Cardiac muscle cell (in vitro differentiated cells and primary cell): ENCODE measurements around the gene DCLK1. TPM values are rescaled to one million over a fixed set of nuclear protein-coding genes. Genes with fewer than 3 reads are reported as not detected.

Source experiments
- DNase-seq, 2 donors: peaks; one replicate each; pipeline versions ENCODE4 v3.0.0 to v3.0.0-alpha.2; 2010 to 2017; ENCODE audit warnings: low read depth in 1 of 2, low spot score in 1 of 2
- H3K27ac ChIP-seq: fragments of 200-600 bp; sonication (generic); 2 replicates; pipeline ENCODE4 v1.5.1; 2016
- H3K27me3 ChIP-seq: fragments of 200-600 bp; sonication (generic); 2 replicates; pipeline ENCODE4 v1.6.0; 2016; ENCODE audit warnings: control low read depth
- H3K36me3 ChIP-seq: fragments of 200-600 bp; sonication (generic); 2 replicates; pipeline ENCODE4 v1.5.1; 2016; ENCODE audit warnings: control low read depth
- H3K4me1 ChIP-seq: fragments of 200-600 bp; sonication (generic); 2 replicates; pipeline ENCODE4 v1.8.1; 2017; ENCODE audit warnings: low read depth, mild to moderate bottlenecking, mixed run types
- H3K4me3 ChIP-seq: fragments of 200-600 bp; sonication (generic); 2 replicates; pipeline ENCODE4 v1.5.1; 2016; ENCODE audit warnings: mild to moderate bottlenecking
- H3K9me3 ChIP-seq: fragments of 200-600 bp; sonication (generic); 2 replicates; pipeline ENCODE4 v1.5.1; 2017; ENCODE audit warnings: low read depth, mild to moderate bottlenecking, control low read depth
- CTCF ChIP-seq: IDR thresholded peaks from 2 replicates; pipeline ENCODE4 v1.5.1; 2012; ENCODE audit warnings: low read depth, mild to moderate bottlenecking, low read length
- polyA plus RNA-seq: library from polyadenylated mRNA; unstranded; fragments of >200 nt; fragmentation: Nextera tagmentation; extraction: Ambion mirVana; gene quantifications from 2 replicates; pipeline ENCODE4 v1.2.1, GENCODE V29; 2016
- total RNA-seq: library from RNA; depleted of rRNA; stranded (reverse); fragments of >200 nt; gene quantifications from 2 replicates; pipeline ENCODE4 v1.2.3, GENCODE V29; 2016

Gene DCLK1
- total and polyA plus RNA-seq, 2 experiments from 2014 or later, result 0.09 TPM; not detected in 1

GRCh38 chr13:35763782-35764123 lies 367.4 kb downstream of the DCLK1 start:
- no peak for TF ChIP-seq CTCF
- no peaks in the 10 kb centered on the region for H3K9me3 ChIP-seq
- no peak overlapping the region for H3K4me3 ChIP-seq
- H3K36me3 ChIP-seq, result no peaks in the 10 kb centered on the region
- no peaks in the 10 kb centered on the region for H3K4me1 ChIP-seq
- no peak for DNase-seq
- H3K27me3 ChIP-seq, result no peaks in the 10 kb centered on the region
- no peak overlapping the region for H3K27ac ChIP-seq

- TF ChIP-seq CTCF, result no peak
- DNase-seq, result no peak
- no peak overlapping the region for H3K4me3 ChIP-seq
- no peaks in the 10 kb centered on the region for H3K4me1 ChIP-seq
- no peaks in the 10 kb centered on the region for H3K27me3 ChIP-seq
- no peaks in the 10 kb centered on the region for H3K36me3 ChIP-seq
- no peak overlapping the region for H3K27ac ChIP-seq
- no peaks in the 10 kb centered on the region for H3K9me3 ChIP-seq
Measured at GRCh38 chr13:35763060-35763781, 368.0 kb downstream of the DCLK1 start.

- H3K27me3 ChIP-seq, result no peaks in the 10 kb centered on the region
- no peaks in the 10 kb centered on the region for H3K4me1 ChIP-seq
- H3K4me3 ChIP-seq, result no peak overlapping the region
- no peak overlapping the region for H3K27ac ChIP-seq
- DNase-seq, result no peak
- H3K9me3 ChIP-seq, result no peaks in the 10 kb centered on the region
- no peaks in the 10 kb centered on the region for H3K36me3 ChIP-seq
- no peak for TF ChIP-seq CTCF
Measured at GRCh38 chr13:35761440-35762252, 369.5 kb downstream of the DCLK1 start.

GRCh38 chr13:35760735-35761281 lies 370.4 kb downstream of the DCLK1 start:
- TF ChIP-seq CTCF, result no peak
- Histone ChIP-seq H3K27me3 (no peaks in the 10 kb centered on the region), H3K4me1 (no peaks in the 10 kb centered on the region), H3K36me3 (no peaks in the 10 kb centered on the region), H3K4me3 (no peak overlapping the region), H3K27ac (no peak overlapping the region), H3K9me3 (no peaks in the 10 kb centered on the region)
- DNase-seq, result no peak

GRCh38 chr13:35747594-35747993 lies 383.6 kb downstream of the DCLK1 start:
- Histone ChIP-seq H3K4me1 (no peaks in the 10 kb centered on the region), H3K9me3 (no peaks in the 10 kb centered on the region), H3K4me3 (no peak overlapping the region), H3K27me3 (no peaks in the 10 kb centered on the region), H3K36me3 (no peaks in the 10 kb centered on the region), H3K27ac (no peak overlapping the region)
- peak in 1 of 2 donors; percentile 10 for DNase-seq
- TF ChIP-seq CTCF, result no peak
